GM13976 (cell line): ENCODE data around the gene EIF2AK3.

Source experiments
- DNase-seq: peaks from one replicate; pipeline ENCODE4 v3.0.0; 2012; ENCODE audit warnings: low spot score
- CTCF ChIP-seq: IDR thresholded peaks from 2 replicates; pipeline ENCODE4 v1.5.1; 2012; ENCODE audit warnings: borderline replicate concordance, mild to moderate bottlenecking; ENCODE audit not compliant: insufficient read depth; ENCODE audit errors: extremely low read depth, missing control alignments, control extremely low read depth
- in situ Hi-C: fragments of 300-500 bp; cut with MboI; formaldehyde crosslinking; loops from one replicate; pipeline ENCODE4 v1.12.0; 2022; ENCODE audit warnings: low sequenced_read_pairs, mixed read lengths, inconsistent platforms; ENCODE audit not compliant: unreplicated experiment

The EIF2AK3 gene

DNA sequence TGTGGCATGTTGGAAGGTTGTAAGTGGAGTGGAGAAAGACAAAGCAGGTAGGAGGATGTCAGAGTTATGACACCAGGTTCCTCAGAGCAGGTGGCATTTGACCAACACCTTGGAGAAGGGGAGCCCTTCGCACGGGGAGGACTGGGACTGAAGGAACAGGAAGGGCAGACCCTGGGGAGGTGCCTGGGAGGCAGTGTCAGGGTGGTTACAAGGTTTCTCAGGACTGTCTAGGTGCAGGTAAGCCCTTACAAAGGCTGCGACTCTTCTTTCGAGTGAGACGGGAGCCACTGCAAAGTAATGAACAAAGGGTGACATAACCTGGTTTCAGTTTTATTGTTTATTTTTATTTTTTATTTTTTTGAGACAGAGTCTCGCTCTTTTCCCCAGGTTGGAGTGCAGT lies 84.6 kb downstream of the EIF2AK3 start:
- no peak for TF ChIP-seq CTCF
- in situ Hi-C loops = no loop called here
- no peak for DNase-seq

DNA sequence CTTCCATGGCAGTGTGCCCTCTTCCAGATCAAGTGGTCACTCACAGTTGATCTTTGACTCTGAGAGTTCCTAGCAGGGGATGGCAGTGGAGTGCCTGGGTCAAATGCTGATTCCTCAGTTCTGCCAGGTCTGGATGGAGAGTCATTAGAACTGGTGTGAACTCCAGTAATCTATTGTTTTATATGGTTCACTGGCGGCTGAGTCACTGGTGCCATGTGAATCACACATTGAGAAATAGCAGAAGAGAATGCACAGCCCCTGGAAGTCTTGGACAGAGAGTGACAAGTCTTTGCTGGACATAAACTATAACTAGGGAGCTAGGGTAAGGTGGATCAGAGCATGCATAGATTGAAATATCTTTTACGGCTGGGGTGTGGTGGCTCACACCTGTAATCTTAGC lies 86.9 kb downstream of the EIF2AK3 start:
- TF ChIP-seq CTCF = no peak
- DNase-seq = no peak
- in situ Hi-C loops = no loop called here

DNA sequence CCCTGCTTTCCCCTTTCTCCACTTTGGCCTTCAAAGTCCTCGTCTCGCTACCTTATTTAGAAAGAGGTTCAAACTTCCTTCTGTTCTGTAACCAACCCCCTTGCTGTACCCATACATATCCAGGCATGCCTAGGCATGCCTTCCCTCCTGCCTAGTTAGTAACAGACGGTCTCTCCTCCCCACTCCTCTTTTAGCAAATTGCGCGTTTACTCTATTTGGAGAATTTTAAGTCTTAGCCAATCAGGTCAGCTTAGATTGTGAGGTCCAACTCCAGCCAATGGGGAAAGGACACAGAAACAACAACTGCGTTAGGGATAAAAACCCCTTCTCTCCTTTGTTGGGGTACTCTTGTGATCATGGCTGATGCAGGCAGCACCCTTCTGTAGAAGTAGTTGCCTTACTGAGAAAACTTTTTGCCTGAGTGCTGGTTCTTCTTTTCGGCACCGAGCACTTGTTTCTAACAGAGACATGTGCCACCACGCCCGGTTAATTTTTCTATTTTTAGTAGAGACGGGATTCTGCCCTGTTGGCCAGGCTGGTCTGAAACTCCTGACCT lies 88.8 kb downstream of the EIF2AK3 start:
- DNase-seq = no peak
- TF ChIP-seq CTCF = no peak
- in situ Hi-C loops = no loop called here

- no peak for TF ChIP-seq CTCF
- in situ Hi-C loops = no loop called here
- DNase-seq = no peak
Measured at GRCh38 chr2:88537640-88538039, 89.6 kb downstream of the EIF2AK3 start.

GRCh38 chr2:88530081-88530480 lies 97.2 kb downstream of the EIF2AK3 start:
- in situ Hi-C loops = no loop called here
- no peak for DNase-seq
- TF ChIP-seq CTCF = no peak

- no peak for DNase-seq
- no peak for TF ChIP-seq CTCF
- in situ Hi-C loops = no loop called here
Measured at GRCh38 chr2:88521445-88522073, 105.7 kb downstream of the EIF2AK3 start.

DNA sequence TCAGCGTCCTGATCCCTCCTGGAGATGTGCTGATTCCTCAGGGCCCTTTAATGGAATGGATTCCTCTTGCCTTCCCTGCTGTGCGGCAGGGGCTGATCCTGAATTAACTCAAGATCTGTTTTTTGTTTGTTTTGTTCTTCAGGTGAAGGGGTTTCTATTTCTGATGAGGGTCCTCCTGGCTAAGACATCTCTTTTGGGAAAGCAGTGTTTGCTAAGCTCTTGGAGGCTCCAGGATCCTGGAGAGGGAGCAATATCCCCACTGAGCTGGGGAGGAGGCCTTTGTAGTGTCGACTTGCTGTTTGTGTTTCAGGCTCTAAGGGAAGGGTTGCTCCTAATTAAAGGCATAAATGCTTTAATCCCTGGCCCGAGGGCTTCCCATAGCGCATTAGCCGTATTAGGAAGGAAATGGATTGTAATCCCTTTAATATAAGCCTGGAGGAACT lies 109.5 kb downstream of the EIF2AK3 start:
- DNase-seq = no peak
- in situ Hi-C loops = no loop called here
- TF ChIP-seq CTCF = no peak
